Fibroblast of the aortic adventitia (primary cell): ENCODE results near the gene FOXD2. TPM values are rescaled to one million over a fixed set of nuclear protein-coding genes. Genes with fewer than 3 reads are reported as not detected.
A peak's percentile ranks its signal among the peaks of the same experiment; 100 is the strongest.

Experiments used
- DNase-seq: peaks from one replicate; pipeline ENCODE4 v3.0.0-alpha.2; 2010; ENCODE audit warnings: low read depth
- H3K4me3 ChIP-seq: 2 replicates; pipeline ENCODE4 v1.5.1; 2011; ENCODE audit warnings: low read depth, mild to moderate bottlenecking, control low read depth, low read length, moderate library complexity
- CTCF ChIP-seq: IDR thresholded peaks from 2 replicates; pipeline ENCODE4 v1.5.1; 2011; ENCODE audit warnings: mild to moderate bottlenecking, low read length, control low read depth, inconsistent platforms; ENCODE audit not compliant: insufficient read depth
- total RNA-seq: library from RNA; depleted of rRNA; stranded (reverse); fragments of >200 nt; gene quantifications from 2 replicates; pipeline ENCODE4 v1.2.3, GENCODE V29; 2012; ENCODE audit warnings: low replicate concordance

The FOXD2 gene
- total RNA-seq, 1 donor: 0.36 TPM

- TF ChIP-seq CTCF: no peak
- no peak overlapping the region for H3K4me3 ChIP-seq
- DNase-seq: peak; percentile 33
Observed at GRCh38 chr1:47468709-47469389, 31.0 kb downstream of the FOXD2 start.

GRCh38 chr1:47469390-47469759 is 31.5 kb downstream of the FOXD2 start:
- no peak overlapping the region for H3K4me3 ChIP-seq
- peak; percentile 50 for DNase-seq
- no peak for TF ChIP-seq CTCF

GRCh38 chr1:47469910-47470309 is 32.1 kb downstream of the FOXD2 start:
- TF ChIP-seq CTCF: no peak
- no peak for DNase-seq
- H3K4me3 ChIP-seq: no peak overlapping the region

- DNase-seq: peak; percentile 96
- H3K4me3 ChIP-seq: no peak overlapping the region
- TF ChIP-seq CTCF: no peak
Observed at GRCh38 chr1:47471163-47471562, 33.3 kb downstream of the FOXD2 start.

- DNase-seq: peak; percentile 43
- no peak for TF ChIP-seq CTCF
- H3K4me3 ChIP-seq: no peak overlapping the region
Observed at GRCh38 chr1:47474278-47475193, 36.7 kb downstream of the FOXD2 start.

- DNase-seq: no peak
- H3K4me3 ChIP-seq: no peak overlapping the region
- TF ChIP-seq CTCF: no peak
Observed at GRCh38 chr1:47477595-47478080, 39.8 kb downstream of the FOXD2 start.
